ENCODE results near the gene MANSC4. TPM values are rescaled to one million over a fixed set of nuclear protein-coding genes. Genes with fewer than 3 reads are reported as not detected.

MANSC4 gene
- total and polyA plus RNA-seq, 11 donors, result not detected

- WGBS, 4 donors, result 89 to 96% (median 90%) methylated on average over 4 of the region's 4 CpGs
- ATAC-seq, result no peak
- no peak for TF ChIP-seq POLR2A (IDR thresholded peaks at IDR 0.05)
- no peak for TF ChIP-seq CTCF (IDR thresholded peaks at IDR 0.05)
Observed at GRCh38 chr12:27817766-27818165, 37.7 kb upstream of the MANSC4 start.

GRCh38 chr12:27814851-27815591 lies 35.0 kb upstream of the MANSC4 start:
- Histone ChIP-seq H3K4me3 (no peak overlapping the region), H3K36me3 (no peaks in the 10 kb centered on the region), H3K27ac (no peak overlapping the region), H3K4me1 (no peaks in the 10 kb centered on the region), H3K27me3 (no peaks in the 10 kb centered on the region), H3K9me3 (no peaks in the 10 kb centered on the region)
- DNase-seq, result no peak
- WGBS, 4 donors, result 46 to 59% (median 55%) methylated on average over 3 of the region's 3 CpGs
- no peak for TF ChIP-seq CTCF (IDR thresholded peaks at IDR 0.05)
- TF ChIP-seq POLR2A (IDR thresholded peaks at IDR 0.05), result no peak
- intact Hi-C loops (cut with DNase I), result no loop called here
- no peak for ATAC-seq

More at GRCh38 chr12:27817766-27818165, 37.7 kb upstream of the MANSC4 start:
- no peak for DNase-seq
- no peak overlapping the region for H3K27ac ChIP-seq
- H3K9me3 ChIP-seq, result no peaks in the 10 kb centered on the region
- H3K4me3 ChIP-seq, result no peak overlapping the region
- peaks cover 0 to 16% (median 0%) of the 10 kb centered on the region in 12 donors for H3K4me1 ChIP-seq
- H3K36me3 ChIP-seq, result no peaks in the 10 kb centered on the region
- peaks cover 0 to 4% (median 0%) of the 10 kb centered on the region in 9 donors for H3K27me3 ChIP-seq
- intact Hi-C loops (cut with DNase I), result no loop called here

GRCh38 chr12:27814411-27814810 lies 34.4 kb upstream of the MANSC4 start:
- ATAC-seq (no peak), DNase-seq (no peak)
- no peaks in the 10 kb centered on the region for H3K4me1 ChIP-seq
- no peaks in the 10 kb centered on the region for H3K9me3 ChIP-seq
- intact Hi-C loops (cut with DNase I), result no loop called here
- H3K4me3 ChIP-seq, result no peak overlapping the region
- no peak for TF ChIP-seq CTCF (IDR thresholded peaks at IDR 0.05)
- no peak for TF ChIP-seq POLR2A (IDR thresholded peaks at IDR 0.05)
- no peak overlapping the region for H3K27ac ChIP-seq
- H3K27me3 ChIP-seq, result no peaks in the 10 kb centered on the region
- no peaks in the 10 kb centered on the region for H3K36me3 ChIP-seq
- WGBS, 4 donors, result 72 to 77% (median 75%) methylated on average over 2 of the region's 2 CpGs

GRCh38 chr12:27812502-27812901 lies 32.5 kb upstream of the MANSC4 start:
- H3K4me1 ChIP-seq, result no peaks in the 10 kb centered on the region
- intact Hi-C loops (cut with DNase I), result no loop called here
- H3K27ac ChIP-seq, result no peak overlapping the region
- TF ChIP-seq CTCF (IDR thresholded peaks at IDR 0.05) (no peak), POLR2A (IDR thresholded peaks at IDR 0.05) (no peak)
- 73 to 80% (median 76%) methylated on average over 6 of the region's 6 CpGs for WGBS, 4 donors
- DNase-seq, result no peak
- H3K4me3 ChIP-seq, result no peak overlapping the region
- no peak for ATAC-seq
- no peaks in the 10 kb centered on the region for H3K9me3 ChIP-seq
- no peaks in the 10 kb centered on the region for H3K27me3 ChIP-seq
- H3K36me3 ChIP-seq, result no peaks in the 10 kb centered on the region

Data from heart left ventricle (tissue), 16 donors.